Activated naive CD8-positive, alpha-beta T cell treated with anti-CD3 and anti-CD28 coated beads, Interleukin-2, amount 50 U/mL, for 24 hours (primary cell): ENCODE data around the gene OLIG1.

ENCODE experiments used
- ATAC-seq: fragments of 150-1000 bp; cut with Tn5 transposase; one replicate; pipeline ENCODE4 v1.10.0; 2021
- DNase-seq: peaks from one replicate; pipeline ENCODE4 v3.0.0; 2021
- H3K27ac Mint-ChIP-seq: one replicate; pipeline ENCODE4 v1.8.0; 2021; ENCODE audit warnings: mild to moderate bottlenecking, mixed read lengths
- H3K27me3 Mint-ChIP-seq: one replicate; pipeline ENCODE4 v1.8.0; 2021; ENCODE audit warnings: mixed read lengths
- H3K36me3 Mint-ChIP-seq: one replicate; pipeline ENCODE4 v1.8.0; 2021; ENCODE audit warnings: low read depth, mixed read lengths
- H3K4me1 Mint-ChIP-seq: one replicate; pipeline ENCODE4 v1.8.0; 2021; ENCODE audit warnings: mixed read lengths
- H3K4me3 Mint-ChIP-seq: one replicate; pipeline ENCODE4 v1.8.0; 2021; ENCODE audit warnings: mild to moderate bottlenecking, moderate library complexity, mixed read lengths
- H3K9me3 Mint-ChIP-seq: one replicate; pipeline ENCODE4 v1.8.0; 2021; ENCODE audit warnings: mixed read lengths

The OLIG1 gene

GRCh38 chr21:33027401-33028286 lies 42.3 kb upstream of the OLIG1 start:
- ATAC-seq (no peak), DNase-seq (no peak)
- Mint-ChIP-seq H3K36me3 (no peaks in the 10 kb centered on the region), H3K4me3 (no peak overlapping the region), H3K9me3 (no peaks in the 10 kb centered on the region), H3K27ac (peak overlapping the region; percentile 59), H3K27me3 (peaks cover 81% of the 10 kb centered on the region), H3K4me1 (peaks cover 38% of the 10 kb centered on the region)

- Mint-ChIP-seq H3K27ac (peak overlapping the region; percentile 59), H3K9me3 (no peaks in the 10 kb centered on the region), H3K4me3 (no peak overlapping the region), H3K4me1 (peaks cover 36% of the 10 kb centered on the region), H3K27me3 (peaks cover 79% of the 10 kb centered on the region), H3K36me3 (no peaks in the 10 kb centered on the region)
- no peak for DNase-seq
- no peak for ATAC-seq
Measured at GRCh38 chr21:33028287-33028670, 41.7 kb upstream of the OLIG1 start.

GRCh38 chr21:33028773-33029384 lies 41.1 kb upstream of the OLIG1 start:
- Mint-ChIP-seq H3K4me1 (peaks cover 33% of the 10 kb centered on the region), H3K27me3 (peaks cover 73% of the 10 kb centered on the region), H3K4me3 (peak overlapping the region; percentile 36), H3K9me3 (no peaks in the 10 kb centered on the region), H3K36me3 (no peaks in the 10 kb centered on the region), H3K27ac (peak overlapping the region; percentile 54)
- DNase-seq, result peak; percentile 34
- ATAC-seq, result no peak

GRCh38 chr21:33029385-33029921 lies 40.5 kb upstream of the OLIG1 start:
- Mint-ChIP-seq H3K27ac (no peak overlapping the region), H3K9me3 (no peaks in the 10 kb centered on the region), H3K36me3 (no peaks in the 10 kb centered on the region), H3K27me3 (peaks cover 70% of the 10 kb centered on the region), H3K4me3 (peak overlapping the region; percentile 36), H3K4me1 (peaks cover 28% of the 10 kb centered on the region)
- no peak for ATAC-seq
- no peak for DNase-seq

- ATAC-seq (no peak), DNase-seq (no peak)
- Mint-ChIP-seq H3K27me3 (peaks cover 70% of the 10 kb centered on the region), H3K9me3 (no peaks in the 10 kb centered on the region), H3K4me3 (no peak overlapping the region), H3K4me1 (peaks cover 27% of the 10 kb centered on the region), H3K27ac (no peak overlapping the region), H3K36me3 (no peaks in the 10 kb centered on the region)
Measured at GRCh38 chr21:33029975-33030461, 39.9 kb upstream of the OLIG1 start.

GRCh38 chr21:33030633-33031032 lies 39.3 kb upstream of the OLIG1 start:
- DNase-seq, result no peak
- no peak overlapping the region for H3K27ac Mint-ChIP-seq
- peaks cover 66% of the 10 kb centered on the region for H3K27me3 Mint-ChIP-seq
- no peak overlapping the region for H3K4me3 Mint-ChIP-seq
- no peaks in the 10 kb centered on the region for H3K9me3 Mint-ChIP-seq
- ATAC-seq, result no peak
- no peaks in the 10 kb centered on the region for H3K36me3 Mint-ChIP-seq
- H3K4me1 Mint-ChIP-seq, result peaks cover 25% of the 10 kb centered on the region

- DNase-seq, result no peak
- ATAC-seq, result no peak
- no peaks in the 10 kb centered on the region for H3K36me3 Mint-ChIP-seq
- no peaks in the 10 kb centered on the region for H3K9me3 Mint-ChIP-seq
- H3K27ac Mint-ChIP-seq, result no peak overlapping the region
- H3K4me1 Mint-ChIP-seq, result peaks cover 22% of the 10 kb centered on the region
- H3K4me3 Mint-ChIP-seq, result no peak overlapping the region
- H3K27me3 Mint-ChIP-seq, result peaks cover 59% of the 10 kb centered on the region
Measured at GRCh38 chr21:33031152-33031911, 38.6 kb upstream of the OLIG1 start.

- H3K4me3 Mint-ChIP-seq, result no peak overlapping the region
- peaks cover 26% of the 10 kb centered on the region for H3K4me1 Mint-ChIP-seq
- H3K9me3 Mint-ChIP-seq, result no peaks in the 10 kb centered on the region
- H3K27ac Mint-ChIP-seq, result no peak overlapping the region
- H3K27me3 Mint-ChIP-seq, result peaks cover 54% of the 10 kb centered on the region
- H3K36me3 Mint-ChIP-seq, result no peaks in the 10 kb centered on the region
- ATAC-seq (no peak), DNase-seq (no peak)
Measured at GRCh38 chr21:33032434-33033047, 37.4 kb upstream of the OLIG1 start.

- ATAC-seq, result no peak
- Mint-ChIP-seq H3K4me1 (peaks cover 24% of the 10 kb centered on the region), H3K27ac (no peak overlapping the region), H3K27me3 (peaks cover 50% of the 10 kb centered on the region), H3K4me3 (no peak overlapping the region), H3K9me3 (no peaks in the 10 kb centered on the region), H3K36me3 (no peaks in the 10 kb centered on the region)
- DNase-seq, result no peak
Measured at GRCh38 chr21:33033094-33033951, 36.6 kb upstream of the OLIG1 start.

GRCh38 chr21:33033961-33034413 lies 36.0 kb upstream of the OLIG1 start:
- Mint-ChIP-seq H3K4me3 (no peak overlapping the region), H3K4me1 (peaks cover 17% of the 10 kb centered on the region), H3K27me3 (peaks cover 45% of the 10 kb centered on the region), H3K36me3 (no peaks in the 10 kb centered on the region), H3K9me3 (no peaks in the 10 kb centered on the region), H3K27ac (no peak overlapping the region)
- ATAC-seq (no peak), DNase-seq (no peak)

GRCh38 chr21:33035147-33035546 lies 34.8 kb upstream of the OLIG1 start:
- Mint-ChIP-seq H3K4me1 (peaks cover 11% of the 10 kb centered on the region), H3K27me3 (peaks cover 34% of the 10 kb centered on the region), H3K36me3 (no peaks in the 10 kb centered on the region), H3K27ac (no peak overlapping the region), H3K4me3 (no peak overlapping the region), H3K9me3 (no peaks in the 10 kb centered on the region)
- no peak for ATAC-seq
- no peak for DNase-seq

- H3K27me3 Mint-ChIP-seq, result peaks cover 34% of the 10 kb centered on the region
- peaks cover 11% of the 10 kb centered on the region for H3K4me1 Mint-ChIP-seq
- H3K4me3 Mint-ChIP-seq, result no peak overlapping the region
- ATAC-seq, result peak; percentile 87
- no peak overlapping the region for H3K27ac Mint-ChIP-seq
- H3K9me3 Mint-ChIP-seq, result no peaks in the 10 kb centered on the region
- DNase-seq, result peak; percentile 18
- no peaks in the 10 kb centered on the region for H3K36me3 Mint-ChIP-seq
Measured at GRCh38 chr21:33036430-33037162, 33.3 kb upstream of the OLIG1 start.

- ATAC-seq, result no peak
- H3K36me3 Mint-ChIP-seq, result no peaks in the 10 kb centered on the region
- H3K4me3 Mint-ChIP-seq, result no peak overlapping the region
- DNase-seq, result no peak
- H3K27me3 Mint-ChIP-seq, result peaks cover 32% of the 10 kb centered on the region
- no peak overlapping the region for H3K27ac Mint-ChIP-seq
- peaks cover 11% of the 10 kb centered on the region for H3K4me1 Mint-ChIP-seq
- H3K9me3 Mint-ChIP-seq, result no peaks in the 10 kb centered on the region
Measured at GRCh38 chr21:33037501-33037900, 32.4 kb upstream of the OLIG1 start.
